K562 (cell line): ENCODE data around the gene THG1L. TPM values are rescaled to one million over a fixed set of nuclear protein-coding genes. Genes with fewer than 3 reads are reported as not detected.
A peak's percentile ranks its signal among the peaks of the same experiment; 100 is the strongest.

Experiments
- CHD4 ChIP-seq: fragments of 200-600 bp; sonication (generic); IDR thresholded peaks from 3 replicates; pipeline ENCODE4 v1.6.1; 2012; ENCODE audit warnings: low read depth, mild to moderate bottlenecking, mixed read lengths, low read length, inconsistent platforms; ENCODE audit not compliant: insufficient read depth, insufficient replicate concordance, poor library complexity, severe bottlenecking
- CSDE1 ChIP-seq, 2 experiments: fragments of 450-650 bp; IDR thresholded peaks; 2 replicates each; pipeline ENCODE4 v1.6.1; 2016; ENCODE audit warnings: mild to moderate bottlenecking in 1 of 2
- DMBX1 ChIP-seq: fragments of 250-450 bp; sonication (Bioruptor Pico); IDR thresholded peaks from 2 replicates; pipeline ENCODE4 v1.8.0; 2022; ENCODE audit warnings: inconsistent platforms, mild to moderate bottlenecking, moderate library complexity, borderline replicate concordance
- ETV5 ChIP-seq: sonication (generic); formaldehyde crosslinking; IDR thresholded peaks from 2 replicates; pipeline ENCODE4 v1.4.0; 2020; ENCODE audit warnings: low read depth, mild to moderate bottlenecking, missing genetic modification reagents
- HDAC6 ChIP-seq: IDR thresholded peaks from 2 replicates; pipeline ENCODE4 v1.6.1; 2012; ENCODE audit warnings: low read depth, mild to moderate bottlenecking, control low read depth, inconsistent platforms, low read length, moderate library complexity
- KAT2B ChIP-seq: IDR thresholded peaks from one replicate; pipeline ENCODE4 v1.6.1; 2012; ENCODE audit warnings: low read depth, mild to moderate bottlenecking, control low read depth, inconsistent platforms, low read length, moderate library complexity
- MBD2 ChIP-seq: sonication (generic); IDR thresholded peaks from 2 replicates; pipeline ENCODE4 v1.6.1; 2016; ENCODE audit warnings: low read depth, borderline replicate concordance
- NCOR1 ChIP-seq: fragments of 450-650 bp; IDR thresholded peaks from 2 replicates; pipeline ENCODE4 v1.6.1; 2016; ENCODE audit warnings: mild to moderate bottlenecking, moderate library complexity
- RBM17 ChIP-seq: fragments of 200-400 bp; formaldehyde crosslinking; IDR thresholded peaks from 2 replicates; pipeline ENCODE4 v1.6.1; 2017; ENCODE audit warnings: low read depth, mild to moderate bottlenecking, low read length, borderline replicate concordance
- RBM39 ChIP-seq: fragments of 200-400 bp; formaldehyde crosslinking; optimal IDR thresholded peaks from 2 replicates; pipeline ENCODE3; 2018; ENCODE audit warnings: low read depth, low read length
- SAFB2 ChIP-seq: fragments of 200-400 bp; formaldehyde crosslinking; IDR thresholded peaks from 2 replicates; pipeline ENCODE4 v1.6.1; 2018; ENCODE audit warnings: borderline replicate concordance, low read length, low read depth, moderate library complexity; ENCODE audit not compliant: severe bottlenecking
- TAF15 ChIP-seq: fragments of 200-400 bp; formaldehyde crosslinking; IDR thresholded peaks from 2 replicates; pipeline ENCODE4 v1.6.1; 2017; ENCODE audit warnings: mild to moderate bottlenecking, low read depth, low read length, moderate library complexity
- TAF9B ChIP-seq: fragments of 450-650 bp; IDR thresholded peaks from 2 replicates; pipeline ENCODE4 v1.6.1; 2018; ENCODE audit warnings: mild to moderate bottlenecking; ENCODE audit not compliant: partially characterized antibody
- TBP ChIP-seq: optimal IDR thresholded peaks from 2 replicates; pipeline ENCODE3; 2011; ENCODE audit warnings: low read depth, low read length, improper control_type of control experiment
- WHSC1 ChIP-seq: IDR thresholded peaks from one replicate; pipeline ENCODE4 v1.6.1; 2012; ENCODE audit warnings: low read length, control low read depth, inconsistent platforms
- YBX1 ChIP-seq: fragments of 450-650 bp; IDR thresholded peaks from 2 replicates; pipeline ENCODE4 v1.7.1; 2016; ENCODE audit warnings: mild to moderate bottlenecking
- ZNF253 ChIP-seq: fragments of 250-450 bp; sonication (Bioruptor Pico); conservative IDR thresholded peaks from 2 replicates; pipeline ENCODE4 v1.6.1; 2021; ENCODE audit warnings: mild to moderate bottlenecking
- ZNF57 ChIP-seq: fragments of 450-650 bp; formaldehyde crosslinking; IDR thresholded peaks from 2 replicates; pipeline ENCODE4 v1.4.0; 2020; ENCODE audit warnings: mild to moderate bottlenecking, moderate library complexity
- ZNF699 ChIP-seq: fragments of 250-450 bp; sonication (Bioruptor Pico); IDR thresholded peaks from 2 replicates; pipeline ENCODE4 v1.8.0; 2021; ENCODE audit warnings: mild to moderate bottlenecking, moderate library complexity; ENCODE audit not compliant: insufficient replicate concordance
- ZNF717 ChIP-seq: fragments of 250-450 bp; sonication (Bioruptor Pico); IDR thresholded peaks from 2 replicates; pipeline ENCODE4 v1.5.0; 2021
- ZSCAN32 ChIP-seq: fragments of 450-650 bp; formaldehyde crosslinking; IDR thresholded peaks from 2 replicates; pipeline ENCODE4 v1.4.0; 2020; ENCODE audit warnings: mild to moderate bottlenecking, moderate library complexity
- polyA plus RNA-seq, 8 experiments: library from polyadenylated mRNA; depleted of rRNA in 4 of 8; stranded (reverse) in 5 of 8; unstranded in 3 of 8; fragments of >200 nt; fragmentation: Nextera tagmentation in 2 of 8; fragmentation: Illumina TruSeq in 1 of 8; extraction: Ambion mirVana in 2 of 8; extraction: Trizol in 1 of 8; gene quantifications; 2 replicates each; pipeline versions ENCODE4 v1.2.1 to v1.2.3, GENCODE V29; 2011 to 2014; ENCODE audit warnings: inconsistent platforms in 1 of 8, missing spikeins in 1 of 8
- total RNA-seq, 7 experiments: library from RNA; depleted of rRNA in 6 of 7; stranded (reverse); fragments of >200 nt in 6 of 7; fragmentation: Illumina TruSeq in 2 of 7; extraction: Trizol in 2 of 7; gene quantifications; 2 replicates each; pipeline versions ENCODE4 v1.2.1 to v1.2.3, GENCODE V29; 2011 to 2021; ENCODE audit warnings: low replicate concordance in 1 of 7
- TF ChIP-seq, protein P1 (sequence below): fragments of 450-650 bp; IDR thresholded peaks from 2 replicates; pipeline ENCODE4 v1.6.1; 2016; ENCODE audit warnings: missing biosample characterization, missing genetic modification characterization
- TF ChIP-seq, protein P2 (sequence below), 3 experiments: fragments of 200-800 bp in 1 of 3; sonication (Bioruptor generic) in 1 of 3; sonication (generic) in 1 of 3; formaldehyde crosslinking in 1 of 3; IDR thresholded peaks; 2 replicates each; pipeline versions ENCODE4 v1.6.1 to v1.8.0; 2016 to 2022; ENCODE audit warnings: mild to moderate bottlenecking in 2 of 3, missing compliant biosample characterization in 2 of 3, missing genetic modification characterization in 2 of 3, missing genetic modification reagents in 1 of 3
- TF ChIP-seq, protein P3 (sequence below): fragments of 450-650 bp; IDR thresholded peaks from one replicate; pipeline ENCODE4 v1.6.1; 2018; ENCODE audit warnings: mild to moderate bottlenecking, moderate library complexity; ENCODE audit not compliant: partially characterized antibody
- TF ChIP-seq, protein P4 (sequence below): fragments of 250-450 bp; sonication (Bioruptor Pico); IDR thresholded peaks from 2 replicates; pipeline ENCODE4 v1.8.0; 2022; ENCODE audit warnings: moderate library complexity, mild to moderate bottlenecking, inconsistent platforms

THG1L gene
- total and polyA plus RNA-seq, 9 of the 15 experiments (the other 6 are each of a cell fraction or from before 2014, with no cell fraction given) = 21.8 to 40.7 (median 28.0) TPM

DNA sequence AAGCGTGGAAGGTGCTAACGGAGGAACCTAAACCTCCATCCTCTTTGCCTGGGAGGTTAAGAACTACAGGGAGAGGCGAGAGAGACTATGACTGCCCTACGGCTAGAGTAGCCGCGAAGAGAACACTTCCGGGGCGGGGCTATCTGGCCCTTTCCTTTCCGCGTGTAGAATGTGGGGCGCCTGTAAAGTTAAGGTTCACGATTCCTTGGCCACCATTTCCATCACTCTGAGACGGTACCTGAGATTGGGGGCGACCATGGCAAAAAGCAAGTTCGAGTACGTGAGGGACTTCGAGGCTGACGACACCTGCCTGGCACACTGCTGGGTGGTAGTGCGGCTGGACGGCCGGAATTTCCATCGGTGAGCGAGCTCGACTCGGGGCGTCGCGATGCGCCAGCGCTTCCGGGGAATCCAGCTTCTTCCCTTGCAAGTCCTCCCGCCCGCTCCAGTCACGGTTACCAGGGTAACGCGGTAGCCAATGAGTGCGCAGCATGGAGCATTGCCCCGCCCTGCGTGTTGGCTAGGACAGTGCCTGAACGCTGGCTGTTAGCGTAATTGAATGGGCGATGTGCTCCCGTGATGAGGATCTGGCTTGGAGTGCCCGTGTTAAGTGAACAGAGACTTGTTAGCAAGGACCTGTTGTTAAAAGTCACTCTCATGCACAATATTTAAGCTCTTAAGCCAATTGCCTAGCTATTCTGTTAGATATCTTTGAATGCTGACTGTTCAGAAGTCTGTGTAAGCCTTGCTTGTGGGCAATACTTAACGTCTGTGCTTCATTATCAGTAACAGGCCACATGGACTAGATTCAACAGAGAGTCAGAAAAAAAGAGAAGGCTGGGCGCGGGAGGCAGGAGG is at the start of gene THG1L (continued):
- TF ChIP-seq, protein P1, sequence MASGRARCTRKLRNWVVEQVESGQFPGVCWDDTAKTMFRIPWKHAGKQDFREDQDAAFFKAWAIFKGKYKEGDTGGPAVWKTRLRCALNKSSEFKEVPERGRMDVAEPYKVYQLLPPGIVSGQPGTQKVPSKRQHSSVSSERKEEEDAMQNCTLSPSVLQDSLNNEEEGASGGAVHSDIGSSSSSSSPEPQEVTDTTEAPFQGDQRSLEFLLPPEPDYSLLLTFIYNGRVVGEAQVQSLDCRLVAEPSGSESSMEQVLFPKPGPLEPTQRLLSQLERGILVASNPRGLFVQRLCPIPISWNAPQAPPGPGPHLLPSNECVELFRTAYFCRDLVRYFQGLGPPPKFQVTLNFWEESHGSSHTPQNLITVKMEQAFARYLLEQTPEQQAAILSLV = no peak
- no peak for TF ChIP-seq CHD4
- TF ChIP-seq HDAC6 = no peak
- TF ChIP-seq TAF9B = peak; percentile 86
- TF ChIP-seq ZNF253 (CRISPR knock-in tag) = no peak
- TF ChIP-seq ZNF717 = no peak
- no peak for TF ChIP-seq KAT2B
- no peak for TF ChIP-seq ZNF699
- TF ChIP-seq ZSCAN32 (CRISPR knock-in tag) = no peak
- no peak for TF ChIP-seq RBM17
- no peak for TF ChIP-seq RBM39
- no peak for TF ChIP-seq WHSC1
- TF ChIP-seq TBP = peak; percentile 78
- no peak for TF ChIP-seq TAF15
- 0 out of 2 replicates have a peak, but pooled peaks have one; percentile 28 for TF ChIP-seq DMBX1 (CRISPR knock-in tag)
- TF ChIP-seq SAFB2 = no peak
- no peak for TF ChIP-seq YBX1
- TF ChIP-seq NCOR1 = peak; percentile 73
- TF ChIP-seq CSDE1 (IDR thresholded peaks at IDR 0.05) = peak in 1 of 2 experiments; percentile 72; a peak in 2 of 4 replicates
- no peak for TF ChIP-seq ZNF57
- TF ChIP-seq ETV5 (CRISPR knock-in tag) = peak; percentile 94
- TF ChIP-seq, protein P2, sequence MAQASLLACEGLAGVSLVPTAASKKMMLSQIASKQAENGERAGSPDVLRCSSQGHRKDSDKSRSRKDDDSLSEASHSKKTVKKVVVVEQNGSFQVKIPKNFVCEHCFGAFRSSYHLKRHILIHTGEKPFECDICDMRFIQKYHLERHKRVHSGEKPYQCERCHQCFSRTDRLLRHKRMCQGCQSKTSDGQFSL (CRISPR knock-in tag; IDR thresholded peaks at IDR 0.05) = no peak
- TF ChIP-seq, protein P2 (tag; IDR thresholded peaks at IDR 0.05) = no peak
- TF ChIP-seq, protein P3, sequence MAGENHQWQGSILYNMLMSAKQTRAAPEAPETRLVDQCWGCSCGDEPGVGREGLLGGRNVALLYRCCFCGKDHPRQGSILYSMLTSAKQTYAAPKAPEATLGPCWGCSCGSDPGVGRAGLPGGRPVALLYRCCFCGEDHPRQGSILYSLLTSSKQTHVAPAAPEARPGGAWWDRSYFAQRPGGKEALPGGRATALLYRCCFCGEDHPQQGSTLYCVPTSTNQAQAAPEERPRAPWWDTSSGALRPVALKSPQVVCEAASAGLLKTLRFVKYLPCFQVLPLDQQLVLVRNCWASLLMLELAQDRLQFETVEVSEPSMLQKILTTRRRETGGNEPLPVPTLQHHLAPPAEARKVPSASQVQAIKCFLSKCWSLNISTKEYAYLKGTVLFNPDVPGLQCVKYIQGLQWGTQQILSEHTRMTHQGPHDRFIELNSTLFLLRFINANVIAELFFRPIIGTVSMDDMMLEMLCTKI = no peak
- TF ChIP-seq MBD2 = peak; percentile 53; the same call in 1 of the 2 replicates
- TF ChIP-seq, protein P4, sequence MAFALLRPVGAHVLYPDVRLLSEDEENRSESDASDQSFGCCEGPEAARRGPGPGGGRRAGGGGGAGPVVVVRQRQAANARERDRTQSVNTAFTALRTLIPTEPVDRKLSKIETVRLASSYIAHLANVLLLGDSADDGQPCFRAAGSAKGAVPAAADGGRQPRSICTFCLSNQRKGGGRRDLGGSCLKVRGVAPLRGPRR (CRISPR knock-in tag) = no peak
